SIG-M5 (cell line): ENCODE measurements around the gene WNT7B.

ENCODE experiments used
- DNase-seq: peaks from one replicate; lab custom pipeline; 2025; lab: John Stamatoyannopoulos, UW

The WNT7B gene

GRCh38 chr22:45953178-45953577 is 23.8 kb downstream of the WNT7B start:
- no peak for DNase-seq

- no peak for DNase-seq
These were observed 24.4 kb downstream of the WNT7B start for GRCh38 chr22:45952553-45952952.

GRCh38 chr22:45952151-45952550 is 24.8 kb downstream of the WNT7B start:
- DNase-seq, result no peak

- DNase-seq, result no peak
These were observed 27.1 kb downstream of the WNT7B start for GRCh38 chr22:45949891-45950290.

- no peak for DNase-seq
These were observed 27.6 kb downstream of the WNT7B start for GRCh38 chr22:45949258-45949870.

- no peak for DNase-seq
These were observed 28.8 kb downstream of the WNT7B start for GRCh38 chr22:45948081-45948648.

- no peak for DNase-seq
These were observed 30.0 kb downstream of the WNT7B start for GRCh38 chr22:45946805-45947600.

GRCh38 chr22:45945621-45946106 is 31.3 kb downstream of the WNT7B start:
- no peak for DNase-seq

GRCh38 chr22:45942787-45943493 is 34.0 kb downstream of the WNT7B start:
- no peak for DNase-seq

- no peak for DNase-seq
These were observed 34.6 kb downstream of the WNT7B start for GRCh38 chr22:45942344-45942743.

- DNase-seq, result no peak
These were observed 38.0 kb downstream of the WNT7B start for GRCh38 chr22:45938913-45939312.

GRCh38 chr22:45937960-45938359 is 39.0 kb downstream of the WNT7B start:
- no peak for DNase-seq

GRCh38 chr22:45935573-45935972 is 41.4 kb downstream of the WNT7B start:
- DNase-seq, result no peak

GRCh38 chr22:45934659-45935341 is 42.2 kb downstream of the WNT7B start:
- DNase-seq, result no peak

- DNase-seq, result no peak
These were observed 42.8 kb downstream of the WNT7B start for GRCh38 chr22:45934168-45934564.

- no peak for DNase-seq
These were observed 43.3 kb downstream of the WNT7B start for GRCh38 chr22:45933506-45934167.

- DNase-seq, result no peak
These were observed 44.9 kb downstream of the WNT7B start for GRCh38 chr22:45932071-45932470.

GRCh38 chr22:45931042-45931441 is 45.9 kb downstream of the WNT7B start:
- DNase-seq, result no peak

GRCh38 chr22:45930324-45930723 is 46.6 kb downstream of the WNT7B start:
- no peak for DNase-seq

- no peak for DNase-seq
These were observed 47.3 kb downstream of the WNT7B start for GRCh38 chr22:45929649-45930048.

GRCh38 chr22:45928726-45929368 is 48.1 kb downstream of the WNT7B start:
- DNase-seq, result no peak
